ENCODE results near the gene CCDC33.

Gene CCDC33

GRCh38 chr15:74349241-74349778 lies 113.2 kb downstream of the CCDC33 start:
- no peaks in the 10 kb centered on the region; the same call in 1 of the 2 replicates for H3K9me3 ChIP-seq (ENCODE audit: control insufficient read depth, insufficient read depth, low read length)
- H3K4me1 ChIP-seq (ENCODE audit: control insufficient read depth, low read length), result no peaks in the 10 kb centered on the region
- H3K4me2 ChIP-seq (ENCODE audit: low read length), result no peak overlapping the region
- H3F3A ChIP-seq (ENCODE audit: control insufficient read depth, insufficient read depth), result no peaks in the 10 kb centered on the region
- H3K27ac ChIP-seq (ENCODE audit: low read depth, low read length), result no peak overlapping the region
- 0 out of 2 replicates have a peak, but pooled peaks cover 4% of the 10 kb centered on the region for H3K27me3 ChIP-seq (ENCODE audit: control insufficient read depth, low read length)
- TF ChIP-seq CTCF (IDR thresholded peaks at IDR 0.05; ENCODE audit: low read depth, low read length, poor library complexity, severe bottlenecking), result no peak
- TF ChIP-seq EZH2phosphoT487 (IDR thresholded peaks at IDR 0.05; ENCODE audit: borderline replicate concordance, low read length), result no peak
- H3K4me3 ChIP-seq (ENCODE audit: low read length), result no peak overlapping the region
- H3K79me2 ChIP-seq (ENCODE audit: control insufficient read depth, low read length), result no peaks in the 10 kb centered on the region
- no peaks in the 10 kb centered on the region for H4K20me1 ChIP-seq (ENCODE audit: control insufficient read depth, insufficient read depth, low read depth, low read length)
- H3K9me2 ChIP-seq (replicated peaks; ENCODE audit: control insufficient read depth, low read length), result no peaks in the 10 kb centered on the region
- no peaks in the 10 kb centered on the region for H3K36me3 ChIP-seq (ENCODE audit: control insufficient read depth, low read length)

- Histone ChIP-seq H3K79me2 (ENCODE audit: control insufficient read depth, low read length) (no peaks in the 10 kb centered on the region), H3K9me2 (replicated peaks; ENCODE audit: control insufficient read depth, low read length) (no peaks in the 10 kb centered on the region), H3K4me1 (ENCODE audit: control insufficient read depth, low read length) (no peaks in the 10 kb centered on the region), H3K27ac (ENCODE audit: low read depth, low read length) (no peak overlapping the region), H4K20me1 (ENCODE audit: control insufficient read depth, insufficient read depth, low read depth, low read length) (no peaks in the 10 kb centered on the region), H3K27me3 (ENCODE audit: control insufficient read depth, low read length) (0 out of 2 replicates have a peak, but pooled peaks cover 4% of the 10 kb centered on the region), H3K4me2 (ENCODE audit: low read length) (no peak overlapping the region), H3K4me3 (ENCODE audit: low read length) (no peak overlapping the region), H3K9me3 (ENCODE audit: control insufficient read depth, insufficient read depth, low read length) (no peaks in the 10 kb centered on the region; the same call in 1 of the 2 replicates), H3F3A (ENCODE audit: control insufficient read depth, insufficient read depth) (no peaks in the 10 kb centered on the region), H3K36me3 (ENCODE audit: control insufficient read depth, low read length) (no peaks in the 10 kb centered on the region)
- TF ChIP-seq CTCF (IDR thresholded peaks at IDR 0.05; ENCODE audit: low read depth, low read length, poor library complexity, severe bottlenecking), result no peak
- TF ChIP-seq EZH2phosphoT487 (IDR thresholded peaks at IDR 0.05; ENCODE audit: borderline replicate concordance, low read length), result no peak
Observed at GRCh38 chr15:74350295-74351275, 114.5 kb downstream of the CCDC33 start.

GRCh38 chr15:74351670-74352069 lies 115.5 kb downstream of the CCDC33 start:
- no peak for TF ChIP-seq CTCF (IDR thresholded peaks at IDR 0.05; ENCODE audit: low read depth, low read length, poor library complexity, severe bottlenecking)
- no peak for TF ChIP-seq EZH2phosphoT487 (IDR thresholded peaks at IDR 0.05; ENCODE audit: borderline replicate concordance, low read length)
- no peaks in the 10 kb centered on the region for H3K79me2 ChIP-seq (ENCODE audit: control insufficient read depth, low read length)
- H3K9me2 ChIP-seq (replicated peaks; ENCODE audit: control insufficient read depth, low read length), result no peaks in the 10 kb centered on the region
- H3K4me3 ChIP-seq (ENCODE audit: low read length), result no peak overlapping the region
- no peak overlapping the region for H3K27ac ChIP-seq (ENCODE audit: low read depth, low read length)
- H3K4me1 ChIP-seq (ENCODE audit: control insufficient read depth, low read length), result no peaks in the 10 kb centered on the region
- no peaks in the 10 kb centered on the region for H3F3A ChIP-seq (ENCODE audit: control insufficient read depth, insufficient read depth)
- no peak overlapping the region for H3K4me2 ChIP-seq (ENCODE audit: low read length)
- H3K36me3 ChIP-seq (ENCODE audit: control insufficient read depth, low read length), result no peaks in the 10 kb centered on the region
- no peaks in the 10 kb centered on the region; the same call in 1 of the 2 replicates for H3K9me3 ChIP-seq (ENCODE audit: control insufficient read depth, insufficient read depth, low read length)
- H4K20me1 ChIP-seq (ENCODE audit: control insufficient read depth, insufficient read depth, low read depth, low read length), result no peaks in the 10 kb centered on the region
- 0 out of 2 replicates have a peak, but pooled peaks cover 4% of the 10 kb centered on the region for H3K27me3 ChIP-seq (ENCODE audit: control insufficient read depth, low read length)

Data from DOHH2 (cell line).